A673 (cell line): ENCODE results near the gene EDIL3. TPM values are rescaled to one million over a fixed set of nuclear protein-coding genes. Genes with fewer than 3 reads are reported as not detected.

Experiments used
- BruUV-seq: library from RNA; stranded (reverse); fragments of 400-500 nt; replicated peaks from 2 replicates; lab custom pipeline; 2021; lab: Mats Ljungman, UMichigan
- CTCF ChIA-PET: fragments of 300-600 bp; sonication (Branson Sonifier 250); formaldehyde crosslinking; loops from one replicate; lab custom pipeline; 2022; ENCODE audit warnings: antibody characterized with exemption; lab: Charles Lee
- POLR2A ChIA-PET: fragments of 300-600 bp; sonication (Branson Sonifier 250); formaldehyde crosslinking; loops from one replicate; lab custom pipeline; 2022; ENCODE audit warnings: antibody characterized with exemption; ENCODE audit not compliant: low non-redundant PET; lab: Charles Lee
- DNase-seq: peaks from one replicate; pipeline ENCODE4 v3.0.0-alpha.2; 2015; ENCODE audit warnings: low spot score
- H3K27ac ChIP-seq: fragments of 200-600 bp; sonication (generic); 2 replicates; pipeline ENCODE4 v1.5.1; 2016; ENCODE audit warnings: mixed run types, low read depth, mild to moderate bottlenecking, mixed read lengths, antibody characterized with exemption, low read length; ENCODE audit not compliant: poor library complexity, severe bottlenecking
- H3K27me3 ChIP-seq: fragments of 200-600 bp; sonication (generic); replicated peaks from 2 replicates; pipeline ENCODE4 v1.6.1; 2017; ENCODE audit warnings: mixed run types, low read depth, mild to moderate bottlenecking, mixed read lengths, antibody characterized with exemption, low read length; ENCODE audit not compliant: insufficient read depth, poor library complexity
- H3K36me3 ChIP-seq: fragments of 200-600 bp; sonication (generic); 2 replicates; pipeline ENCODE4 v1.6.1; 2016; ENCODE audit warnings: mixed run types, mild to moderate bottlenecking, mixed read lengths, antibody characterized with exemption, low read length; ENCODE audit not compliant: insufficient read depth, poor library complexity, severe bottlenecking
- H3K4me1 ChIP-seq: fragments of 200-600 bp; sonication (generic); 2 replicates; pipeline ENCODE4 v1.6.1; 2017; ENCODE audit warnings: mixed run types, mild to moderate bottlenecking, mixed read lengths, antibody characterized with exemption, low read length; ENCODE audit not compliant: insufficient read depth, poor library complexity, severe bottlenecking
- H3K4me3 ChIP-seq: fragments of 200-600 bp; sonication (generic); 2 replicates; pipeline ENCODE4 v1.5.1; 2016; ENCODE audit warnings: low read depth, mixed run types, mild to moderate bottlenecking, mixed read lengths, low read length; ENCODE audit not compliant: poor library complexity, severe bottlenecking
- H3K9me3 ChIP-seq: fragments of 200-600 bp; sonication (generic); 2 replicates; pipeline ENCODE4 v1.6.1; 2016; ENCODE audit warnings: mixed run types, low read depth, mild to moderate bottlenecking, mixed read lengths, antibody characterized with exemption, low read length; ENCODE audit not compliant: poor library complexity, severe bottlenecking
- CTCF ChIP-seq: fragments of 300-800, 200-600 bp; sonication (generic); conservative IDR thresholded peaks from 2 replicates; pipeline ENCODE4 v1.5.1; 2017; ENCODE audit warnings: low read depth, mild to moderate bottlenecking, antibody characterized with exemption, low read length, moderate library complexity, mixed read lengths
- EZH2 ChIP-seq: fragments of 200-600 bp; sonication (generic); IDR thresholded peaks from 2 replicates; pipeline ENCODE4 v1.6.1; 2017; ENCODE audit warnings: borderline replicate concordance, low read depth, mild to moderate bottlenecking, mixed read lengths, antibody characterized with exemption, low read length; ENCODE audit not compliant: poor library complexity, severe bottlenecking
- intact Hi-C: fragments of 100-400 bp; cut with micrococcal nuclease; formaldehyde crosslinking; loops from one replicate; pipeline ENCODE4 v1.10.0; 2022; ENCODE audit not compliant: unreplicated experiment
- total RNA-seq: library from RNA; stranded (reverse); gene quantifications from 2 replicates; pipeline ENCODE4 v1.2.3, GENCODE V29; 2021

The EDIL3 gene
- total RNA-seq, 1 experiment from 2014 or later = 4.6 TPM

- CTCF ChIA-PET = no interaction called here
- intact Hi-C loops = no loop called here
These were observed 153.2 kb downstream of the EDIL3 start for GRCh38 chr5:84231433-84231832.

DNA sequence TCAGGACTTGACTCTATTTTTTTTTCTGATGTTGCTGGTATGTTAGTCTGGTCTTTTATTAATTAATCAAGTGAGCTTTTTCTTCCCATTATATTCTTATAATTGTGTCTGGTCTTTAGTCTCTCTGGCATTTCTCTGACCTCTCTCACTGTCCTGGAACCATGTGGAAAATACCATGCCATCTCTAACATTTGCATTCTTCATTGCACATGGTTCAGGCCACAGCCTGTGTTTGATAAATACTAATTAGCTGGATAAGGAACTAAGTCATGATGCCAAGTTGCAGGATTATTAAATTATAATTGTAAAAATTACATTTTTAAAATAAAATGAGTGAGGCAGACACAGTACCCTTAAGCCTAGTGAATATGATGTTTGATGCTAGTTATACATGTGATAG, 155.6 kb downstream of the EDIL3 start:
- no peaks in the 10 kb centered on the region for H3K9me3 ChIP-seq
- POLR2A ChIA-PET = no interaction called here
- DNase-seq = no peak
- no peak overlapping the region for H3K27ac ChIP-seq
- H3K4me1 ChIP-seq = no peaks in the 10 kb centered on the region
- CTCF ChIA-PET = no interaction called here
- no peaks in the 10 kb centered on the region for H3K27me3 ChIP-seq
- no peaks in the 10 kb centered on the region for H3K36me3 ChIP-seq
- no TSS peak for BruUV-seq
- H3K4me3 ChIP-seq = no peak overlapping the region
- TF ChIP-seq CTCF (no peak), EZH2 (no peak)
- intact Hi-C loops = no loop called here

More at GRCh38 chr5:84231433-84231832, 153.2 kb downstream of the EDIL3 start:
- no peak for DNase-seq
- H3K9me3 ChIP-seq = no peaks in the 10 kb centered on the region
- no peaks in the 10 kb centered on the region for H3K4me1 ChIP-seq
- H3K27me3 ChIP-seq = no peaks in the 10 kb centered on the region
- no peak overlapping the region for H3K27ac ChIP-seq
- no peak for TF ChIP-seq CTCF
- no peak for TF ChIP-seq EZH2
- no peak overlapping the region for H3K4me3 ChIP-seq
- no TSS peak for BruUV-seq
- POLR2A ChIA-PET = no interaction called here
- no peaks in the 10 kb centered on the region for H3K36me3 ChIP-seq

GRCh38 chr5:84228266-84228665, 156.4 kb downstream of the EDIL3 start:
- POLR2A ChIA-PET = interaction anchor here (0.6 kb wide), 1 partner anchor 1649 kb away, joined by 4 read pairs; no protein-coding TSS in a partner anchor

More at GRCh38 chr5:84228266-84228665, 156.4 kb downstream of the EDIL3 start:
- no peaks in the 10 kb centered on the region for H3K4me1 ChIP-seq
- H3K9me3 ChIP-seq = no peaks in the 10 kb centered on the region
- H3K27ac ChIP-seq = no peak overlapping the region
- H3K27me3 ChIP-seq = no peaks in the 10 kb centered on the region
- no peak for DNase-seq
- no peak overlapping the region for H3K4me3 ChIP-seq
- TF ChIP-seq CTCF = no peak
- TF ChIP-seq EZH2 = no peak
- CTCF ChIA-PET = no interaction called here
- intact Hi-C loops = no loop called here
- no peaks in the 10 kb centered on the region for H3K36me3 ChIP-seq
- no TSS peak for BruUV-seq
